ENCODE results near the gene ZMYND10.

Gene ZMYND10

GRCh38 chr3:50371133-50371685 lies 25.7 kb upstream of the ZMYND10 start:
- no peak for DNase-seq (ENCODE audit: low read depth)
- no peak overlapping the region for H3K4me3 ChIP-seq (ENCODE audit: control insufficient read depth, low read depth, low read length)
- TF ChIP-seq CTCF (IDR thresholded peaks at IDR 0.05; ENCODE audit: control insufficient read depth, insufficient read depth, low read depth, low read length, missing control alignments), result no peak

- H3K4me3 ChIP-seq (ENCODE audit: control insufficient read depth, low read depth, low read length), result no peak overlapping the region
- TF ChIP-seq CTCF (IDR thresholded peaks at IDR 0.05; ENCODE audit: control insufficient read depth, insufficient read depth, low read depth, low read length, missing control alignments), result no peak
- DNase-seq (ENCODE audit: low read depth), result no peak
These were observed 25.1 kb upstream of the ZMYND10 start for GRCh38 chr3:50370594-50370993.

- no peak for TF ChIP-seq CTCF (IDR thresholded peaks at IDR 0.05; ENCODE audit: control insufficient read depth, insufficient read depth, low read depth, low read length, missing control alignments)
- no peak for DNase-seq (ENCODE audit: low read depth)
- H3K4me3 ChIP-seq (ENCODE audit: control insufficient read depth, low read depth, low read length), result no peak overlapping the region
These were observed 23.6 kb upstream of the ZMYND10 start for GRCh38 chr3:50369012-50369670.

- no peak for TF ChIP-seq CTCF (IDR thresholded peaks at IDR 0.05; ENCODE audit: control insufficient read depth, insufficient read depth, low read depth, low read length, missing control alignments)
- H3K4me3 ChIP-seq (ENCODE audit: control insufficient read depth, low read depth, low read length), result no peak overlapping the region
- no peak for DNase-seq (ENCODE audit: low read depth)
These were observed 20.3 kb upstream of the ZMYND10 start for GRCh38 chr3:50365842-50366220.

GRCh38 chr3:50365080-50365841 lies 19.7 kb upstream of the ZMYND10 start:
- H3K4me3 ChIP-seq (ENCODE audit: control insufficient read depth, low read depth, low read length), result peak overlapping the region; percentile 38
- TF ChIP-seq CTCF (IDR thresholded peaks at IDR 0.05; ENCODE audit: control insufficient read depth, insufficient read depth, low read depth, low read length, missing control alignments), result no peak
- no peak for DNase-seq (ENCODE audit: low read depth)

- DNase-seq (ENCODE audit: low read depth), result no peak
- no peak for TF ChIP-seq CTCF (IDR thresholded peaks at IDR 0.05; ENCODE audit: control insufficient read depth, insufficient read depth, low read depth, low read length, missing control alignments)
- H3K4me3 ChIP-seq (ENCODE audit: control insufficient read depth, low read depth, low read length), result peak overlapping the region; percentile 38
These were observed 19.1 kb upstream of the ZMYND10 start for GRCh38 chr3:50364573-50365079.
